PC-3 (cell line): ENCODE results near the gene ZNF226. TPM values are rescaled to one million over a fixed set of nuclear protein-coding genes. Genes with fewer than 3 reads are reported as not detected.

Source experiments
- ATAC-seq: fragments of 200-7000 bp; cut with Tn5 transposase; 2 replicates; pipeline ENCODE4 v1.9.1; 2020; ENCODE audit warnings: mild to moderate bottlenecking, moderate library complexity
- BruUV-seq: library from RNA; stranded (reverse); fragments of 400-500 nt; replicated peaks from 2 replicates; lab custom pipeline; 2021; lab: Mats Ljungman, UMichigan
- CTCF ChIA-PET: fragments of 300-600 bp; sonication (Branson Sonifier 250); formaldehyde crosslinking; loops from one replicate; lab custom pipeline; 2022; ENCODE audit warnings: antibody characterized with exemption; lab: Charles Lee
- POLR2A ChIA-PET: fragments of 300-600 bp; sonication (Branson Sonifier 250); formaldehyde crosslinking; loops from one replicate; lab custom pipeline; 2022; ENCODE audit warnings: antibody characterized with exemption; ENCODE audit not compliant: unreplicated experiment; lab: Charles Lee
- DNase-seq: peaks from one replicate; pipeline ENCODE4 v3.0.0-alpha.2; 2015
- H2AFZ ChIP-seq: fragments of 300-600 bp; sonication (generic); 2 replicates; pipeline ENCODE4 v1.6.0; 2016; ENCODE audit warnings: antibody characterized with exemption, low read length
- H3F3A ChIP-seq: fragments of 300-600 bp; sonication (generic); one replicate; pipeline ENCODE4 v1.6.0; 2017; ENCODE audit warnings: antibody characterized with exemption, low read length, control low read depth, mild to moderate bottlenecking; ENCODE audit not compliant: unreplicated experiment
- H3K27ac ChIP-seq: fragments of 300-600 bp; sonication (generic); 2 replicates; pipeline ENCODE4 v1.5.1; 2016; ENCODE audit warnings: mild to moderate bottlenecking, low read length
- H3K27me3 ChIP-seq: fragments of 300-600 bp; sonication (generic); 2 replicates; pipeline ENCODE4 v1.6.1; 2016; ENCODE audit warnings: low read length, mixed read lengths
- H3K36me3 ChIP-seq: fragments of 300-600 bp; sonication (generic); 2 replicates; pipeline ENCODE4 v1.6.1; 2016; ENCODE audit warnings: low read depth, mixed run types, low read length, mixed read lengths
- H3K4me1 ChIP-seq: fragments of 300-600 bp; sonication (generic); 2 replicates; pipeline ENCODE4 v1.5.1; 2016; ENCODE audit warnings: low read length; ENCODE audit not compliant: insufficient read depth
- H3K4me2 ChIP-seq: fragments of 300-600 bp; sonication (generic); 2 replicates; pipeline ENCODE4 v1.6.0; 2016; ENCODE audit warnings: low read length
- H3K4me3 ChIP-seq: fragments of 300-600 bp; sonication (generic); 2 replicates; pipeline ENCODE4 v1.5.1; 2016; ENCODE audit warnings: mild to moderate bottlenecking, low read length, mixed read lengths
- H3K79me2 ChIP-seq: fragments of 300-600 bp; sonication (generic); 2 replicates; pipeline ENCODE4 v1.6.1; 2017; ENCODE audit warnings: low read length, mixed read lengths
- H3K9ac ChIP-seq: fragments of 300-600 bp; sonication (generic); 2 replicates; pipeline ENCODE4 v1.6.0; 2016; ENCODE audit warnings: mild to moderate bottlenecking, low read length
- H3K9me2 ChIP-seq: fragments of 300-600 bp; sonication (generic); replicated peaks from 2 replicates; pipeline ENCODE4 v1.6.1; 2016; ENCODE audit warnings: mixed run types, low read length, mixed read lengths
- H3K9me3 ChIP-seq: fragments of 300-600 bp; sonication (generic); 2 replicates; pipeline ENCODE4 v1.6.1; 2016; ENCODE audit warnings: low read length, mixed read lengths
- H4K20me1 ChIP-seq: fragments of 300-600 bp; sonication (generic); 2 replicates; pipeline ENCODE4 v1.6.1; 2016; ENCODE audit warnings: low read length, mixed read lengths
- EZH2 ChIP-seq: fragments of 300-600 bp; sonication (generic); IDR thresholded peaks from one replicate; pipeline ENCODE4 v1.6.1; 2017; ENCODE audit warnings: antibody characterized with exemption, mild to moderate bottlenecking, low read length; ENCODE audit not compliant: unreplicated experiment
- EZH2phosphoT487 ChIP-seq: fragments of 300-600 bp; sonication (generic); IDR thresholded peaks from 2 replicates; pipeline ENCODE4 v1.6.1; 2018; ENCODE audit warnings: mild to moderate bottlenecking, antibody characterized with exemption, low read length, borderline replicate concordance
- intact Hi-C: fragments of 100-400 bp; cut with micrococcal nuclease; formaldehyde crosslinking; loops from 2 replicates; pipeline ENCODE4 v1.9.0; 2023
- total RNA-seq: library from RNA; depleted of rRNA; stranded (reverse); fragments of >200 nt; gene quantifications from 2 replicates; pipeline ENCODE4 v1.2.3, GENCODE V29; 2014
- TF ChIP-seq, protein P1 (sequence below): fragments of 300-600 bp; sonication (generic); conservative IDR thresholded peaks from 2 replicates; pipeline ENCODE4 v1.5.1; 2017; ENCODE audit warnings: antibody characterized with exemption, low read depth, mild to moderate bottlenecking, low read length

Gene ZNF226
- total RNA-seq, 1 experiment from 2014 or later, result 6.0 TPM

DNA sequence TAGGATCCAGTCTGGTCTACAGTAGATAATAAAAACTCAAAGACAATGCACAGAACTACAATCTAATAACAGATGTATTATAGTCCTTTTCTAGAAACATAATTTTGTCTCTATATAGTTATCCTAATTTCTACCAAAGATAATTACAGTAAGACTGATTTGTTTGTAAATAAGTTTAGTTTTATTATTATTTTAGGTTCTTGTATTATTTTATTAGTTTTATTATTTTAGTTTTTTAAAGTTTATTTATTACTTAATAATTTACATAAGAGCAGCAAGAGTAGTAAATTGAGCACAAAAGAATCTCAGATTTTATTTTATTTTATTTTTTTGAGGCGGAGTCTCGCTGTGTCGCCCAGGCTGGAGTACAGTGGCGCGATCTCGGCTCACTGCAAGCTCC, 25.1 kb downstream of the ZNF226 start:
- intact Hi-C loops, result no loop called here

DNA sequence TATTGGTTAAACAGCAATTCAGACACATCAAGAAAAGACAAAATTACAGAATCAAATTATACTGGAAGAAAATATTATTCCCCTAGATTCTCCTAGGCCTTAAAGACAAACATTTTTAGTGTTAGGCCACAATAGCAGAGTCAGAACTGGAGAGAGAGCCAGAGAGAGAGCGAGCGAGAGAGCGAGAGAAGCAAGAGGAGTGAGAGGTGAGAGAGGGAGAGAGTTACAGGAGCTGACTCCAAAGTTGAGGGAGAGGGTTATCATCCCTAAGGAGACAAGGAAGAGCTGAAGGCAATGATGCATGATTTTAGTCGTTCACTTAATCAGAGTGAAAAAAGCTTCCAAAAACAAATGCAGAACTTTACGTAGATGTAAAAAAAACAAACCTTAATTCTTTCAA, 27.2 kb downstream of the ZNF226 start:
- ChIA-PET POLR2A (no interaction called here), CTCF (no interaction called here)
- no peaks in the 10 kb centered on the region for H3K4me1 ChIP-seq
- H3K27ac ChIP-seq, result no peak overlapping the region
- no peaks in the 10 kb centered on the region for H4K20me1 ChIP-seq
- H2AFZ ChIP-seq, result no peak overlapping the region
- no peaks in the 10 kb centered on the region for H3K36me3 ChIP-seq
- no peak overlapping the region for H3K4me3 ChIP-seq
- no peaks in the 10 kb centered on the region for H3K79me2 ChIP-seq
- H3K9me3 ChIP-seq, result no peaks in the 10 kb centered on the region
- H3K4me2 ChIP-seq, result no peak overlapping the region
- DNase-seq (no peak), ATAC-seq (no peak)
- H3K27me3 ChIP-seq, result no peaks in the 10 kb centered on the region
- intact Hi-C loops, result no loop called here
- H3F3A ChIP-seq, result no peaks in the 10 kb centered on the region
- BruUV-seq, result no TSS peak
- no peaks in the 10 kb centered on the region for H3K9me2 ChIP-seq
- H3K9ac ChIP-seq, result no peak overlapping the region
- TF ChIP-seq EZH2 (no peak), EZH2phosphoT487 (no peak)
- TF ChIP-seq, protein P1, sequence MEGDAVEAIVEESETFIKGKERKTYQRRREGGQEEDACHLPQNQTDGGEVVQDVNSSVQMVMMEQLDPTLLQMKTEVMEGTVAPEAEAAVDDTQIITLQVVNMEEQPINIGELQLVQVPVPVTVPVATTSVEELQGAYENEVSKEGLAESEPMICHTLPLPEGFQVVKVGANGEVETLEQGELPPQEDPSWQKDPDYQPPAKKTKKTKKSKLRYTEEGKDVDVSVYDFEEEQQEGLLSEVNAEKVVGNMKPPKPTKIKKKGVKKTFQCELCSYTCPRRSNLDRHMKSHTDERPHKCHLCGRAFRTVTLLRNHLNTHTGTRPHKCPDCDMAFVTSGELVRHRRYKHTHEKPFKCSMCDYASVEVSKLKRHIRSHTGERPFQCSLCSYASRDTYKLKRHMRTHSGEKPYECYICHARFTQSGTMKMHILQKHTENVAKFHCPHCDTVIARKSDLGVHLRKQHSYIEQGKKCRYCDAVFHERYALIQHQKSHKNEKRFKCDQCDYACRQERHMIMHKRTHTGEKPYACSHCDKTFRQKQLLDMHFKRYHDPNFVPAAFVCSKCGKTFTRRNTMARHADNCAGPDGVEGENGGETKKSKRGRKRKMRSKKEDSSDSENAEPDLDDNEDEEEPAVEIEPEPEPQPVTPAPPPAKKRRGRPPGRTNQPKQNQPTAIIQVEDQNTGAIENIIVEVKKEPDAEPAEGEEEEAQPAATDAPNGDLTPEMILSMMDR, result no peak

More for the DNA sequence above, 25.1 kb downstream of the ZNF226 start:
- ChIA-PET CTCF (no interaction called here), POLR2A (no interaction called here)
- Histone ChIP-seq H3K4me3 (no peak overlapping the region), H3K9ac (no peak overlapping the region), H4K20me1 (no peaks in the 10 kb centered on the region), H3K36me3 (no peaks in the 10 kb centered on the region), H3K4me2 (no peak overlapping the region), H3F3A (no peaks in the 10 kb centered on the region), H3K79me2 (no peaks in the 10 kb centered on the region), H3K9me2 (no peaks in the 10 kb centered on the region), H3K27me3 (no peaks in the 10 kb centered on the region), H3K27ac (no peak overlapping the region), H3K9me3 (no peaks in the 10 kb centered on the region), H2AFZ (no peak overlapping the region), H3K4me1 (no peaks in the 10 kb centered on the region)
- ATAC-seq (no peak), DNase-seq (no peak)
- no TSS peak for BruUV-seq
- no peak for TF ChIP-seq EZH2
- TF ChIP-seq, protein P1, result no peak
- no peak for TF ChIP-seq EZH2phosphoT487

DNA sequence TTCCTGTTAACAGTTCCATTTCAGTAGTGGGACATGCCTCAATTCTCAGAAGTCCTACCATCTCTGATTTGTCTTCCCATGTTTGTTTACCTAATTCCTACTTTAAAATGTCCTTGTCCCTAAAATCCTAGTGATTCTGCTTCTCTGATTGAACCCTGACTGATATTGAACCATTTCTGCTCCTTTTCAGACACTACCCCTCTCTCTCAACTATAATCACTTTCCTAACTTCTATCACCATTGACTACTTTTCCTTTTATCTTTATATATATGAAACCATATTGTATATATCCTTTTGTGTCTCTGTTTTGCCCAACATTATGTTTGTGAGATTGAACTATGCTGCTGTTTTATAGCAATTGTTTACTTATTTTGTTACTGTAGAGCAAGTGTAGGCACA, 31.9 kb downstream of the ZNF226 start:
- intact Hi-C loops, result no loop called here
- no peaks in the 10 kb centered on the region for H3K27me3 ChIP-seq
- no peak overlapping the region for H3K27ac ChIP-seq
- TF ChIP-seq EZH2 (no peak), EZH2phosphoT487 (no peak)
- TF ChIP-seq, protein P1, result no peak
- ATAC-seq (no peak), DNase-seq (no peak)
- no peaks in the 10 kb centered on the region for H3K9me2 ChIP-seq
- H4K20me1 ChIP-seq, result no peaks in the 10 kb centered on the region
- no peak overlapping the region for H3K9ac ChIP-seq
- H3F3A ChIP-seq, result no peaks in the 10 kb centered on the region
- CTCF ChIA-PET, result no interaction called here
- no peak overlapping the region for H3K4me2 ChIP-seq
- POLR2A ChIA-PET, result no interaction called here
- H3K9me3 ChIP-seq, result no peaks in the 10 kb centered on the region
- H3K4me1 ChIP-seq, result no peaks in the 10 kb centered on the region
- H3K79me2 ChIP-seq, result no peaks in the 10 kb centered on the region
- H2AFZ ChIP-seq, result no peak overlapping the region
- BruUV-seq, result no TSS peak
- no peak overlapping the region for H3K4me3 ChIP-seq
- no peaks in the 10 kb centered on the region for H3K36me3 ChIP-seq
